Naive thymus-derived CD8-positive, alpha-beta T cell (primary cell): ENCODE measurements around the gene LRRC4C. TPM values are rescaled to one million over a fixed set of nuclear protein-coding genes. Genes with fewer than 3 reads are reported as not detected.

Experiments
- ATAC-seq, 2 donors: fragments of 150-1000 bp; cut with Tn5 transposase in 1 of 2; sonication (Bioruptor Pico), chemical (Tn5 transposase) in 1 of 2; 1 replicate in 1 of 2; 2 replicates in 1 of 2; pipeline ENCODE4 v1.10.0; 2021; ENCODE audit warnings: mild to moderate bottlenecking in 2 of 2, moderate library complexity in 2 of 2
- POLR2A ChIA-PET: fragments of 350-600 bp; sonication (Branson Sonifier 250); formaldehyde crosslinking; loops from one replicate; lab custom pipeline; 2021; ENCODE audit warnings: antibody characterized with exemption; lab: Charles Lee
- DNase-seq, 10 donors: peaks; one replicate each; pipeline versions ENCODE4 v3.0.0 to v3.0.0-alpha.2; 2020 to 2022
- H3K27ac Mint-ChIP-seq, 10 donors: one replicate each; pipeline ENCODE4 v1.8.0; 2020 to 2022; ENCODE audit warnings: mild to moderate bottlenecking in 10 of 10, mixed read lengths in 10 of 10, moderate library complexity in 4 of 10, inconsistent platforms in 1 of 10
- H3K27me3 Mint-ChIP-seq, 5 donors: one replicate each; pipeline ENCODE4 v1.8.0; 2021 to 2022; ENCODE audit warnings: mixed read lengths in 5 of 5
- H3K36me3 Mint-ChIP-seq, 3 donors: one replicate each; pipeline ENCODE4 v1.8.0; 2020 to 2022; ENCODE audit warnings: mixed read lengths in 3 of 3, mild to moderate bottlenecking in 2 of 3, inconsistent platforms in 1 of 3
- H3K4me1 Mint-ChIP-seq, 4 donors: one replicate each; pipeline ENCODE4 v1.8.0; 2021 to 2022; ENCODE audit warnings: mixed read lengths in 4 of 4
- H3K4me3 Mint-ChIP-seq, 10 donors: one replicate each; pipeline ENCODE4 v1.8.0; 2020 to 2022; ENCODE audit warnings: mild to moderate bottlenecking in 10 of 10, mixed read lengths in 10 of 10, moderate library complexity in 6 of 10, inconsistent platforms in 1 of 10
- H3K9me3 Mint-ChIP-seq, 9 donors: one replicate each; pipeline ENCODE4 v1.8.0; 2020 to 2022; ENCODE audit warnings: mixed read lengths in 9 of 9, mild to moderate bottlenecking in 3 of 9, inconsistent platforms in 1 of 9, moderate library complexity in 1 of 9
- polyA plus RNA-seq, 3 donors: library from polyadenylated mRNA; unstranded; fragments of 300-500 nt; fragmentation: Illumina TruSeq; gene quantifications; one replicate each; pipeline ENCODE4 v1.2.3, GENCODE V29; 2021
- total RNA-seq, 8 experiments: library from RNA in 2 of 8; stranded (reverse) in 2 of 8; gene quantifications; one replicate each; pipeline ENCODE4 v1.2.3 and lab custom pipeline; 2021 to 2026

Gene LRRC4C
- total RNA-seq (not detected), polyA plus RNA-seq (not detected), total RNA-seq (lab: John Stamatoyannopoulos, UW) (0 to 0.26 (median 0) reads per million in 6 experiments)

DNA sequence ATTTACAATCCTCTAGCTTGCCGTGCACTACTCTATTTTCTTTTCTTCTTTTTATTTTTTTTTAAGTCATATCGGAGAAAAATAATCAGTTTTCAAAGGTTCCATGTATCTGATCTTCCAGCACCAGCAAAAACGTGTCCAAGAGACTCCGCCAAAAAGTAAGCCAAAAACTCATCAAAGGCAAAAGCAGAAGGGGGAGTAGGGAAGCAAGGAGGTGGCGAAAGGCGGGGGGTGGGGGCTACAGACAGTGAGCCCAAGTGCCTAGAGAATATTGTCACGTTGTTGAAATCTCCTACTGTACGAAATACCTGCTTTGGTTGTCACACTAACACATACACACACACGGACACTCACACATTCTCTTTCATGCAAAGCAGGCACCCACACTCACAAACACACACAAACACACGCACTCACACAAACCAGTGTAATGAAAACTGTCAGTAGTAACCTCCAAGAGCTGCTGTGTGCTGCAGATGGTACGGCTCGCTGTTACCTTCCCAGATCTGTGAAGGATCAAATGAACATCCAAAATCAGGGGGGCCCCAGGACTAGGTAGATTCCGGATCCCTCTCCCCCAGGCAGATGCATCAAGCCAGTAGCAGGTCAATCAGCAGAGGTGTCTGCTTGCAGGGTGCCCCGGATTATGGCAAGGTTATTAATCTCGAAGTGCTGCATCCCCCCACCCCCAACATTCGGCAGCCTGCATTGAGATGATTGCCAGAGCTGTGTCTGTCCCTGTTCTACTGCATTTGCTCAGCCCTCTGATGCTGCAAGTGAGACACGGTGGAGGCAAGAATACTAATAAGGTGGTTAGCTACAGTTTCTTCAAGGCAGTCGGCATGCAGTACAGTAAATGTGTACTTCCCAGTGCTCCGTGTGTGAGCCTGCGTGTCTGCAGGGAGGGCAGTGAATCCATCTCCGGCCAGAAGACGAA, at the start of gene LRRC4C:
Gene LRRC4C (minus strand): TSS at position 188 of the 937 bp plus-strand sequence.
- Mint-ChIP-seq H3K36me3 (no peaks in the 10 kb centered on the region), H3K4me1 (peaks cover 0 to 2% (median 0%) of the 10 kb centered on the region in 4 donors), H3K27me3 (peaks cover 7 to 30% (median 10%) of the 10 kb centered on the region in 5 donors), H3K9me3 (peaks cover 0 to 8% (median 4%) of the 10 kb centered on the region in 9 donors), H3K4me3 (no peak within 1 kb of the TSS), H3K27ac (no peak within 1 kb of the TSS)
- POLR2A ChIA-PET: no interaction called here
- DNase-seq (no peak), ATAC-seq (no peak)

- POLR2A ChIA-PET: no interaction called here
Observed at GRCh38 chr11:41508121-41508520, 48.7 kb upstream of the LRRC4C start.

GRCh38 chr11:41499429-41499828, 40.0 kb upstream of the LRRC4C start:
- no peak overlapping the region for H3K27ac Mint-ChIP-seq
- DNase-seq (no peak), ATAC-seq (no peak)
- peaks cover 0 to 31% (median 11%) of the 10 kb centered on the region in 9 donors for H3K9me3 Mint-ChIP-seq
- H3K36me3 Mint-ChIP-seq: peaks cover 0 to 2% (median 0%) of the 10 kb centered on the region in 3 donors
- no peaks in the 10 kb centered on the region for H3K27me3 Mint-ChIP-seq
- POLR2A ChIA-PET: no interaction called here
- H3K4me3 Mint-ChIP-seq: no peak overlapping the region
- H3K4me1 Mint-ChIP-seq: no peaks in the 10 kb centered on the region

More at GRCh38 chr11:41508121-41508520, 48.7 kb upstream of the LRRC4C start:
- Mint-ChIP-seq H3K4me3 (no peak overlapping the region), H3K9me3 (peaks cover 5 to 25% (median 13%) of the 10 kb centered on the region in 9 donors), H3K27me3 (no peaks in the 10 kb centered on the region), H3K36me3 (peaks cover 0 to 3% (median 0%) of the 10 kb centered on the region in 3 donors), H3K4me1 (no peaks in the 10 kb centered on the region), H3K27ac (no peak overlapping the region)
- ATAC-seq (no peak), DNase-seq (no peak)

- POLR2A ChIA-PET: no interaction called here
Observed at GRCh38 chr11:41498726-41499125, 39.3 kb upstream of the LRRC4C start.

GRCh38 chr11:41497974-41498373, 38.5 kb upstream of the LRRC4C start:
- no peaks in the 10 kb centered on the region for H3K27me3 Mint-ChIP-seq
- peak overlapping the region in 1 of 10 donors; percentile 35 for H3K27ac Mint-ChIP-seq
- POLR2A ChIA-PET: no interaction called here
- no peaks in the 10 kb centered on the region for H3K36me3 Mint-ChIP-seq
- H3K4me3 Mint-ChIP-seq: no peak overlapping the region
- DNase-seq: no peak
- no peak for ATAC-seq
- H3K9me3 Mint-ChIP-seq: peaks cover 0 to 20% (median 7%) of the 10 kb centered on the region in 9 donors
- no peaks in the 10 kb centered on the region for H3K4me1 Mint-ChIP-seq

More at GRCh38 chr11:41498726-41499125, 39.3 kb upstream of the LRRC4C start:
- ATAC-seq: no peak
- H3K4me1 Mint-ChIP-seq: no peaks in the 10 kb centered on the region
- DNase-seq: no peak
- H3K9me3 Mint-ChIP-seq: peaks cover 0 to 24% (median 8%) of the 10 kb centered on the region in 9 donors
- no peaks in the 10 kb centered on the region for H3K27me3 Mint-ChIP-seq
- no peaks in the 10 kb centered on the region for H3K36me3 Mint-ChIP-seq
- no peak overlapping the region for H3K4me3 Mint-ChIP-seq
- no peak overlapping the region for H3K27ac Mint-ChIP-seq

DNA sequence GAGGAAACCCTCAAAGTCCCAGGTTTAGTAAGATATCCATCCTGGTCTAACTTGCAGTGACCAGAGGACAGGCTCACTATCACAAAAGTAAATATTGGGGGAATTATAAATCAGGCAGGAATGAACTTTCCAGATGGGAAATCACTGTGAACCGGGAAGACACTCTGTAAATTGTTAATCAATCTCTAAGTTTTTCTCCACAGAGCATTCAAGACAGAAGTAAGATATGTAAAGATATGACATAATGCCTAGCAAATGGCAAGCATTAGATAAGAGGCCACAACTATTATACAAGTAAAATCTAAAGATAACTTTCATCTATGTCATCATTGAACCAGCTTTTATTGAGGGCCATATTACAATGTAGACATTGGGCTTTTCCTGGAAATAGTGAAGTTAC, 35.3 kb upstream of the LRRC4C start:
- Mint-ChIP-seq H3K36me3 (peaks cover 0 to 7% (median 0%) of the 10 kb centered on the region in 3 donors), H3K4me3 (no peak overlapping the region)

DNA sequence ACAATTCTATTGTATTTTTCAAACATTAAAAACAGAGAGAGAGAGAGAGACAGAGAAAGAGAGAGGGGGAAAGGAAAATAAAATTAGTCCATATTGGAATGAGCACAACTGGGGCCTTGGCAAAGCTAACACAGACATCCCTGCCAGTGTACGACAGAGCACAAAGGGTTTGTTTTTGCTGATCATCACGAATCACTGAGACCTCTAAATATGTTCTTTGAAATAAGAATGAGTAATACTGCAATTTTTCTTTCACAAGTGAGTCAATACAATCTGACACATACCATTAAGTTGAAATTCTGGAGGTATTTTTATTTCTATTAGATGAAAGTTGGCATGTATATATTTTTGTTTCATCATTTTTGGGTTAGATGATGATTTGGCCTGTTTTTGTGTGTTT, 27.0 kb upstream of the LRRC4C start:
- no peak for DNase-seq
- H3K36me3 Mint-ChIP-seq: peaks cover 0 to 5% (median 0%) of the 10 kb centered on the region in 3 donors
- H3K4me3 Mint-ChIP-seq: no peak overlapping the region
- POLR2A ChIA-PET: no interaction called here
- no peak overlapping the region for H3K27ac Mint-ChIP-seq
- H3K27me3 Mint-ChIP-seq: no peaks in the 10 kb centered on the region
- H3K9me3 Mint-ChIP-seq: peaks cover 0 to 15% (median 7%) of the 10 kb centered on the region in 9 donors
- no peak for ATAC-seq
- H3K4me1 Mint-ChIP-seq: no peaks in the 10 kb centered on the region

More for the DNA sequence above, 35.3 kb upstream of the LRRC4C start:
- no peak overlapping the region for H3K27ac Mint-ChIP-seq
- DNase-seq (no peak), ATAC-seq (no peak)
- no peaks in the 10 kb centered on the region for H3K4me1 Mint-ChIP-seq
- peaks cover 0 to 17% (median 6%) of the 10 kb centered on the region in 9 donors for H3K9me3 Mint-ChIP-seq
- no peaks in the 10 kb centered on the region for H3K27me3 Mint-ChIP-seq
- POLR2A ChIA-PET: no interaction called here

GRCh38 chr11:41483956-41484355, 24.5 kb upstream of the LRRC4C start:
- no peaks in the 10 kb centered on the region for H3K4me1 Mint-ChIP-seq
- POLR2A ChIA-PET: no interaction called here
- no peaks in the 10 kb centered on the region for H3K36me3 Mint-ChIP-seq
- H3K9me3 Mint-ChIP-seq: peaks cover 0 to 8% (median 6%) of the 10 kb centered on the region in 9 donors
- ATAC-seq: no peak
- no peak for DNase-seq
- H3K27me3 Mint-ChIP-seq: no peaks in the 10 kb centered on the region
- H3K27ac Mint-ChIP-seq: no peak overlapping the region
- H3K4me3 Mint-ChIP-seq: no peak overlapping the region

DNA sequence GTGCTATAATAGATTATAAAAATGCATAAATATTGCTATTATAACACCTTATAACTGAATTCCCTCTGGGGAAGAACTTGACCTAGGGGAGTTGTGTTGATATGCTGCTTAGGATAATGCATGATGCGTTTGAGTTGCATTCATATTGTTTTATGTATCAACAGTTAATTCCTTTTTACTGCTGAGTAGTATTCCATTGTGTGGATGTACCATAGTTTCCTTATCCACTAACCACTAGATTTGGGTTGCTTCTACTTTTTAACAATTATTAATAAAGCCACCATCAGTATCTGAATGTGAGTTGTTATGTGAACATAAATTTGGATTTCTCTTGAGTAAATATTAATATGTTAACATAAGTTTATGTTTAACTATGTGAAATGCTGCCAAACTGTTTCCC, 19.7 kb upstream of the LRRC4C start:
- DNase-seq (no peak), ATAC-seq (no peak)
- no peak overlapping the region for H3K4me3 Mint-ChIP-seq
- H3K27me3 Mint-ChIP-seq: no peaks in the 10 kb centered on the region
- H3K4me1 Mint-ChIP-seq: no peaks in the 10 kb centered on the region
- POLR2A ChIA-PET: no interaction called here
- peaks cover 0 to 8% (median 0%) of the 10 kb centered on the region in 3 donors for H3K36me3 Mint-ChIP-seq
- H3K27ac Mint-ChIP-seq: no peak overlapping the region
- H3K9me3 Mint-ChIP-seq: peaks cover 2 to 19% (median 11%) of the 10 kb centered on the region in 9 donors

- Mint-ChIP-seq H3K4me1 (peaks cover 0 to 2% (median 0%) of the 10 kb centered on the region in 4 donors), H3K4me3 (no peak overlapping the region), H3K36me3 (no peaks in the 10 kb centered on the region), H3K27me3 (peaks cover 7 to 30% (median 9%) of the 10 kb centered on the region in 5 donors), H3K27ac (no peak overlapping the region), H3K9me3 (peaks cover 0 to 19% (median 4%) of the 10 kb centered on the region in 9 donors)
- no peak for ATAC-seq
- DNase-seq: peak in 1 of 10 donors; percentile 1
- POLR2A ChIA-PET: no interaction called here
Observed at GRCh38 chr11:41461057-41461681, 1.7 kb upstream of the LRRC4C start.

- ATAC-seq (no peak), DNase-seq (no peak)
- Mint-ChIP-seq H3K36me3 (no peaks in the 10 kb centered on the region), H3K4me3 (no peak overlapping the region), H3K27me3 (peaks cover 7 to 30% (median 10%) of the 10 kb centered on the region in 5 donors), H3K4me1 (peaks cover 0 to 2% (median 0%) of the 10 kb centered on the region in 4 donors), H3K27ac (no peak overlapping the region), H3K9me3 (peaks cover 0 to 8% (median under 1%) of the 10 kb centered on the region in 9 donors)
- POLR2A ChIA-PET: no interaction called here
Observed at GRCh38 chr11:41458641-41459040, 811 bp downstream of the LRRC4C start.

DNA sequence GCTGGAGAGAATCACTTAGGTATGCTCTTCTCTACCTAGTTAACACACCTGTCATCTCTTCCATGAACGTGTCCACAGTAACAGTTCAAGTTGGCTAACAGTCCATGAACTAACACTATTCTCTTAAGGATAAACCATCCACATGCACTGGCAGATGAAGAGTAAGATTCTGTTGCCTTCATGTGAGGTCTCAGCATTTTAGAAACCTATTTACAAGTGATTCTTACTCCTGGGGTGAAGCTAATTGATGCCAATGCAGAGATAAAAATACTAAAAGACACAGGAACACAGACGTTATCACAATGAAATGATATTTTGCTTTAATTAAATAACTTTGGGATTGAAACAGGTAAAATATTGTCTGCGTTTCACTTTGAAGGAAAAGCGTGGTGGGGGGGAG, 1.3 kb downstream of the LRRC4C start:
- POLR2A ChIA-PET: no interaction called here
- Mint-ChIP-seq H3K4me3 (no peak overlapping the region), H3K36me3 (no peaks in the 10 kb centered on the region), H3K4me1 (peaks cover 0 to 2% (median 0%) of the 10 kb centered on the region in 4 donors), H3K27ac (no peak overlapping the region), H3K9me3 (peaks cover 0 to 5% (median 0%) of the 10 kb centered on the region in 9 donors), H3K27me3 (peaks cover 7 to 30% (median 10%) of the 10 kb centered on the region in 5 donors)
- DNase-seq (no peak), ATAC-seq (no peak)
